GM12864 (cell line): ENCODE measurements around the gene STXBP4.

Experiments
- DNase-seq: peaks from one replicate; pipeline ENCODE4 v3.0.0-alpha.2; 2011; ENCODE audit warnings: low read depth
- H3K4me3 ChIP-seq: 2 replicates; pipeline ENCODE4 v1.5.1; 2011; ENCODE audit warnings: mild to moderate bottlenecking, low read depth, low read length, control low read depth
- CTCF ChIP-seq: IDR thresholded peaks from 2 replicates; pipeline ENCODE4 v1.5.1; 2011; ENCODE audit warnings: low read depth, mild to moderate bottlenecking, moderate library complexity, low read length, control low read depth, inconsistent platforms; ENCODE audit errors: missing control alignments

STXBP4 gene

GRCh38 chr17:55177855-55178217, 209.3 kb downstream of the STXBP4 start:
- no peak for TF ChIP-seq CTCF
- no peak overlapping the region for H3K4me3 ChIP-seq
- DNase-seq: no peak

DNA sequence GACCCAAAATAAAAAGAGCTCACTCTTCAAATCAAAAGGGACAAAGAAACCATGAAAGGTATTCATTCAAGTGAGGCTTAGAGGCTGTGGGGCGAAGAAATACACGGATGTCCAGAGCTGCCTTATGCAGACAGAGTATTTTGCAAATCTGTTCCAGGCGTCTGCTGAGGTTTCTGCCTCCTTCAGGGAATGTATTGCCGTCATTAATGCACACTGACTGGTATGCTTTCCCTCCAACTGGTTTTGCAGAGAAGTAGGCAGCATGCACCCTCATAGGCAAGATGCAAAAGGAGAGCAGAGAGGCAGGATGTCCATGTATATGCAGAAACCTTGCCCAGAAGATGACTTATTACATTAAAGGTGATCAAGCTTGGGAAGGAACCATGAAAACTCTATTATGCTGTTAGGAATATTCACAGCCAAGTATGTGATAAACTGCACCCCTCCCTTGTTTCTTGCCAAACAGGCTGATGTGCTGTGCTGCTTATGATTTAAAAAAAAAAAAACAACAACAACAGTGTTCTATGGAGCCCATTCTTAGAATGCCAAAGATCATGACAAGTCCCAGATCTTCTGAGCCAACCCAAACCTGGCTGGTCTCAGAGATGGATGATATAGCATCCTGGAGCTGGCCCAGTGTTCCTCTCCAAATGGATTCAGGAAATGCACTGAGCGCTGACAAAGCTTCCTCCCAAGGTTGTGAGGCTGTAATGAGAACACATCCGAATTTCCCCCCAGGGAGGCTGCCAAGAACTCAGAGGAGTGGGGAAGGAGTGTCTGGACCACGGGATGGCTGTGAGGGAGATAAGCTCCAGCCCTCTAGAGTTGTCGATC, 218.6 kb downstream of the STXBP4 start:
- no peak overlapping the region for H3K4me3 ChIP-seq
- no peak for DNase-seq
- TF ChIP-seq CTCF: no peak

- no peak overlapping the region for H3K4me3 ChIP-seq
- DNase-seq: no peak
- TF ChIP-seq CTCF: no peak
Observed at GRCh38 chr17:55190748-55191147, 222.2 kb downstream of the STXBP4 start.

GRCh38 chr17:55198690-55199370, 230.3 kb downstream of the STXBP4 start:
- no peak for DNase-seq
- TF ChIP-seq CTCF: no peak
- no peak overlapping the region for H3K4me3 ChIP-seq

DNA sequence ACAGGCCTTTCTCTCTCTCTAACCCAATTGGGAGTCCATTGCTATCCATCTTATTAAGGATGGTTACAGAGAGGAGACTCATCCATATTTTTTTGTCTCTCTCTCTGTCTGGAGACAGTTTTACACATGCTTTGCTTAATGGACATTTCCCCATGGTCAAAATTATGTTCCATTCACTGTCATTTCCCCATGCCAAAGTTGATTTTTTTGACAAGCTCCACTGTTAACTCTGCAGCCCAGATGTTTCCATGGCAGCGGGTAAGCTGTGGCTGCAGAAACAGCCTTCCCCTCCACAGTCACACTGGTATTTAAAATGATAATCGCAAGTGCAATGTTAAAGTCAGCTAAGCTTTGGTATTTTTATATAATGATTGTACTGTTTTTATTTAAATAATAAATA, 232.3 kb downstream of the STXBP4 start:
- DNase-seq: no peak

GRCh38 chr17:55201308-55201932, 232.9 kb downstream of the STXBP4 start:
- DNase-seq: no peak
- TF ChIP-seq CTCF: no peak
- no peak overlapping the region for H3K4me3 ChIP-seq

More for the DNA sequence above, 232.3 kb downstream of the STXBP4 start:
- no peak overlapping the region for H3K4me3 ChIP-seq
- TF ChIP-seq CTCF: no peak
